Upper lobe of right lung (tissue), 1 donor: ENCODE data around the gene UBE2D1. TPM values are rescaled to one million over a fixed set of nuclear protein-coding genes. Genes with fewer than 3 reads are reported as not detected.

Source experiments
- ATAC-seq: fragments of 200-7000 bp; cut with Tn5 transposase; one replicate; pipeline ENCODE4 v1.9.1; 2020; ENCODE audit warnings: mild to moderate bottlenecking, moderate library complexity
- DNase-seq: peaks from one replicate; pipeline ENCODE4 v3.0.0-alpha.2; 2020
- H3K27ac ChIP-seq: fragments of 200-600 bp; one replicate; pipeline ENCODE4 v1.8.0; 2022
- H3K27me3 ChIP-seq: fragments of 200-600 bp; one replicate; pipeline ENCODE4 v1.8.0; 2022; ENCODE audit warnings: mild to moderate bottlenecking
- H3K36me3 ChIP-seq: fragments of 200-600 bp; one replicate; pipeline ENCODE4 v1.8.0; 2022
- H3K4me1 ChIP-seq: fragments of 200-600 bp; one replicate; pipeline ENCODE4 v1.8.0; 2022
- H3K4me3 ChIP-seq: fragments of 200-600 bp; one replicate; pipeline ENCODE4 v1.8.0; 2022; ENCODE audit warnings: mild to moderate bottlenecking
- H3K9me3 ChIP-seq: fragments of 200-600 bp; one replicate; pipeline ENCODE4 v1.8.0; 2022
- intact Hi-C: fragments of 100-400 bp; cut with DNase I; formaldehyde crosslinking; loops from one replicate; pipeline ENCODE4 v1.11.0; 2022
- total RNA-seq: library from RNA; stranded (reverse); fragmentation: NEBNext Ultra II Directional; extraction: Animal tissue kit (Norgen Biotek cat#: 25700); gene quantifications from one replicate; pipeline ENCODE4 v1.2.1, GENCODE V29; 2021
- TF ChIP-seq, protein P1 (sequence below): fragments of 200-600 bp; IDR thresholded peaks from one replicate; pipeline ENCODE4 v1.8.0; 2022; ENCODE audit warnings: antibody characterized with exemption
- donor health status: DM: no; HTN: yes; CAD: no; lungs with severe emphysema.

The UBE2D1 gene
- total RNA-seq, 1 donor from 2014 or later, result 18.2 TPM

DNA sequence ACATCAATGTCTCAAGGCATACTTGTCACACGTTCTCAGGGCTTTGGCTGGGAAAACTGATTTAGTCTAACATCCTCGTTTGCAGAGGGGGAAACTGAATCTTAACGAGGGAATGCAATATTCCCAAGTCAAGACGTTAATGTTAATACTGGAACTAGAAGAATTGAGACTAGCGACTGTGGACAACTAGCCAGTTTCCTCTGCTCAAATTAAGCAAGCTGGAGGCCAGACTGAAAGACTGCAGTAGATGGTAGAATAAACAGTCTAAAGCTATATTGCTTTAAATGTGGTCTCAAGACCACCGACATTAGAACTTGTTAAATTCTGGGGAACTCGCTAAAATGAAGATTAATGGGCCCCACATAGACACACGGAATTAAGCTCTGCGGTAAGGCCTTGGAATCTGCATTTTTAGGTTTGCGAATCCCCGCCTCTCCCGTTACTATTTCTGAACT, 49.8 kb downstream of the UBE2D1 start:
- intact Hi-C loops, result no loop called here
- H3K27ac ChIP-seq, result peak overlapping the region; percentile 82
- TF ChIP-seq, protein P1, sequence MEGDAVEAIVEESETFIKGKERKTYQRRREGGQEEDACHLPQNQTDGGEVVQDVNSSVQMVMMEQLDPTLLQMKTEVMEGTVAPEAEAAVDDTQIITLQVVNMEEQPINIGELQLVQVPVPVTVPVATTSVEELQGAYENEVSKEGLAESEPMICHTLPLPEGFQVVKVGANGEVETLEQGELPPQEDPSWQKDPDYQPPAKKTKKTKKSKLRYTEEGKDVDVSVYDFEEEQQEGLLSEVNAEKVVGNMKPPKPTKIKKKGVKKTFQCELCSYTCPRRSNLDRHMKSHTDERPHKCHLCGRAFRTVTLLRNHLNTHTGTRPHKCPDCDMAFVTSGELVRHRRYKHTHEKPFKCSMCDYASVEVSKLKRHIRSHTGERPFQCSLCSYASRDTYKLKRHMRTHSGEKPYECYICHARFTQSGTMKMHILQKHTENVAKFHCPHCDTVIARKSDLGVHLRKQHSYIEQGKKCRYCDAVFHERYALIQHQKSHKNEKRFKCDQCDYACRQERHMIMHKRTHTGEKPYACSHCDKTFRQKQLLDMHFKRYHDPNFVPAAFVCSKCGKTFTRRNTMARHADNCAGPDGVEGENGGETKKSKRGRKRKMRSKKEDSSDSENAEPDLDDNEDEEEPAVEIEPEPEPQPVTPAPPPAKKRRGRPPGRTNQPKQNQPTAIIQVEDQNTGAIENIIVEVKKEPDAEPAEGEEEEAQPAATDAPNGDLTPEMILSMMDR, result no peak
- DNase-seq (no peak), ATAC-seq (no peak)
- H3K27me3 ChIP-seq, result no peaks in the 10 kb centered on the region
- peaks cover 13% of the 10 kb centered on the region for H3K4me1 ChIP-seq
- H3K4me3 ChIP-seq, result peak overlapping the region; percentile 89
- peaks cover 25% of the 10 kb centered on the region for H3K36me3 ChIP-seq
- no peaks in the 10 kb centered on the region for H3K9me3 ChIP-seq

DNA sequence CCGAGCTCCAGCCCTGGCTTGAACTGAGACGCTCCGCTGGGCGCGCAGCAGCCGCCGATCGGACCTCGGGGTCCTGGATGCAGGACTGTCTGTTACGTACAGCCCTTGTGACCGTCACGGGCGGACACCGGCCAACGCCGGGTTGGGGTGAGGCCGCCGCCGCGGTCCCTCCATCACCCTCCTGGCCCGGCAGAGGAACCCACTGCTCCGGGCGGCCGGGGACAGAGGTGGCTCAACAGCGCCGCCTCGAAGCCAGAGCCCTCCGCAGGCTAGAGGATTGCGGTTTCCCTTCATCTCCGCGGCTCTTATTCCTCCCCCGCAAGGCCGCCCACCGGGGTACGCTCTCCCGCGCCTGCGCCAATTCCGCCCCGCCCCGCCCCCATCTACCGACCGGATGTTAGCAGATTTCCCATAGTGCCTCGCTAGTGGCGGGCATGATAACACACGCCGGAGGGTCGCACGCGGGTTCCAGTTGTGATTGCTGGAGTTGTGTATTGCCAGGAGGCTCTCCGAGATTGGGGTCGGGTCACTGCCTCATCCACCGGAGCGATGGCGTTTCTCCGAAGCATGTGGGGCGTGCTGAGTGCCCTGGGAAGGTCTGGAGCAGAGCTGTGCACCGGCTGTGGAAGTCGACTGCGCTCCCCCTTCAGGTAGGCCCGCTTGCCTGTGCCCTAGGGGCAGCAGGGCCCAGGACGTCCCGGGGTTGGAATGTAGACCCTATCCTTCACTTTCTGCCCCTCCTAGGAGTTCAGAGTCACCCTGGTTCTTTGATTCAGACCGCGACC, 50.4 kb downstream of the UBE2D1 start, which contains the start of gene TFAM:
Gene TFAM, plus strand, starts transcription at position 412 of the 785 bp plus-strand sequence. Its CDS starts 138 bp downstream, at position 550.
- Histone ChIP-seq H3K27me3 (no peaks in the 10 kb centered on the region), H3K36me3 (peaks cover 31% of the 10 kb centered on the region), H3K4me1 (peaks cover 13% of the 10 kb centered on the region), H3K4me3 (peak within 1 kb of the TSS; percentile 89), H3K9me3 (no peaks in the 10 kb centered on the region), H3K27ac (peak within 1 kb of the TSS; percentile 82)
- intact Hi-C loops, result no loop called here
- DNase-seq (peak; percentile 98), ATAC-seq (peak; percentile 99)
- TF ChIP-seq, protein P1, result peak; percentile 63

DNA sequence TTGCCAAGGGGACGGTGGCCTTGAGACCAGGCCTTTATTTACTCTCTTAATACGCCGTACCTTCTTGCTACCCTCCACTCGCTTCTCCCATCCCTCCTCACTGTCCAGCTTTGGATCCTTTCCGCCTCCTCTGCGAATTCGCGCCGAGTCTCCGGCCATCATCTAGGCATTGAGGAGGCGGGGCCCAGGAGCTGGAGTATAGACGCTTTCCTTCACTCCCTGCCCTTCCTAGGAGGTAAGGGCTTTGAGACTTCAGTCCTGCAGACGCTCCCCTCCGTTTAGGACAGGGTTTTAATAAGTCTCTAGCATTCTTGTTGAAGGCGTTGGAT, 50.9 kb downstream of the UBE2D1 start:
- Histone ChIP-seq H3K27ac (peak overlapping the region; percentile 82), H3K27me3 (no peaks in the 10 kb centered on the region), H3K4me3 (peak overlapping the region; percentile 89), H3K4me1 (peaks cover 13% of the 10 kb centered on the region), H3K9me3 (no peaks in the 10 kb centered on the region), H3K36me3 (peaks cover 37% of the 10 kb centered on the region)
- ATAC-seq (peak; percentile 4), DNase-seq (peak; percentile 62)
- TF ChIP-seq, protein P1, result no peak
- intact Hi-C loops, result no loop called here

DNA sequence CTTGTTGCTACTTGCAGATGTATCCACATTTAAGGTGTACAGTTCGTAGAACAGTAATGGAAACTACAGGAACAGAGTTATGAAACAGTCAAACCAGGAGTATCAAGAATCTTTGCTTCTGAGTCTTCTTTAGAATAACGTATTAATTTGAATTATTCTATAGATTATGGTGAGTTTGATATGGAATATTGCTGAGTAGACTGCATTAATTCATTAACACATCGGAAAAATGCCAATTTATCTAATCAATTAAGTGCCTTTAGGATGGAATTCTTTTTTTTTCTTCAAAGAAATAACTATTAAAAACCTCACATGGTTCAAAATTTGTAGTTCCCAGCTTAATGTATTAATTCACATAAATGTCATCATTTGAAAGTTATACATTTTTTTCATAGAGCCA, 54.2 kb downstream of the UBE2D1 start:
- intact Hi-C loops, result no loop called here
- Histone ChIP-seq H3K4me3 (no peak overlapping the region), H3K9me3 (no peaks in the 10 kb centered on the region), H3K27me3 (no peaks in the 10 kb centered on the region), H3K36me3 (peaks cover 67% of the 10 kb centered on the region), H3K4me1 (peaks cover 13% of the 10 kb centered on the region), H3K27ac (no peak overlapping the region)
- ATAC-seq (no peak), DNase-seq (no peak)
- TF ChIP-seq, protein P1, result no peak

DNA sequence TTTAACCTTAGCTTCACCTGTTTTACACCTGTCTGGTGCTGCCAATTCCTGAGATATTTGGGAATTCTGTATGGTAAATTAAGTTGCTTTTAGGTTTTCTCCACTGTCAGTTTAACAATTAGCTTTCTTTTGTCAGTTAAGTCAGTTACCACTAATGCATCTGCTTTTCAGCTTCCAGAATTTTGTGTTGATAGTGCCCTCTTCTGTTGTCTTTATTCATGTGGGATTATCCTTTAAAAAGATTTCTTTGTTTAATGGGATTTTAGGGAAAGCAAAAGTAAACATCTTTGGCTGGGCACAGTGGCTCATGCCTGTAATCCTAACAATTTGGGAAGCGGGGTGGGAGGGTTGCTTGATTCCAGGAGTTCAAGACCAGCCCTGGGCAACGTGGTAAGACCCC, 58.5 kb downstream of the UBE2D1 start:
- Histone ChIP-seq H3K27ac (no peak overlapping the region), H3K9me3 (no peaks in the 10 kb centered on the region), H3K4me3 (no peak overlapping the region), H3K4me1 (no peaks in the 10 kb centered on the region), H3K27me3 (no peaks in the 10 kb centered on the region), H3K36me3 (peaks cover 93% of the 10 kb centered on the region)
- ATAC-seq (no peak), DNase-seq (no peak)
- TF ChIP-seq, protein P1, result no peak
- intact Hi-C loops, result no loop called here
